GM19043 (cell line): ENCODE data around the gene CCT7.

ENCODE experiments used
- ATAC-seq: cut with Tn5 transposase; IDR thresholded peaks from one replicate; pipeline ENCODE4 v1.9.1; 2021; ENCODE audit warnings: low read depth; ENCODE audit not compliant: unreplicated experiment

CCT7 gene

GRCh38 chr2:73266061-73266901, 32.2 kb downstream of the CCT7 start:
- no peak for ATAC-seq

GRCh38 chr2:73267008-73267407, 32.9 kb downstream of the CCT7 start:
- no peak for ATAC-seq

GRCh38 chr2:73268366-73268829, 34.3 kb downstream of the CCT7 start:
- no peak for ATAC-seq

- ATAC-seq = peak; percentile 83
These were observed 35.0 kb downstream of the CCT7 start for GRCh38 chr2:73268830-73269685.

- ATAC-seq = peak; percentile 8
These were observed 35.8 kb downstream of the CCT7 start for GRCh38 chr2:73269686-73270465.

GRCh38 chr2:73272270-73272669, 38.2 kb downstream of the CCT7 start:
- ATAC-seq = no peak

GRCh38 chr2:73279852-73280251, 45.7 kb downstream of the CCT7 start:
- no peak for ATAC-seq

GRCh38 chr2:73281244-73281643, 47.1 kb downstream of the CCT7 start:
- no peak for ATAC-seq

GRCh38 chr2:73282924-73283544, 48.9 kb downstream of the CCT7 start:
- no peak for ATAC-seq

GRCh38 chr2:73283545-73284295, 49.6 kb downstream of the CCT7 start:
- peak; percentile 13 for ATAC-seq

GRCh38 chr2:73284296-73285158, 50.4 kb downstream of the CCT7 start, which contains the start of gene FBXO41:
FBXO41 (minus strand) TSS chr2:73284478; CDS start chr2:73269630, 14,848 bp downstream.
- peak; percentile 72 for ATAC-seq

- ATAC-seq = peak; percentile 51
These were observed 51.1 kb downstream of the CCT7 start for GRCh38 chr2:73285159-73285739.

- no peak for ATAC-seq
These were observed 52.1 kb downstream of the CCT7 start for GRCh38 chr2:73286134-73286655.

GRCh38 chr2:73289304-73289703, 55.2 kb downstream of the CCT7 start:
- no peak for ATAC-seq

- no peak for ATAC-seq
These were observed 56.1 kb downstream of the CCT7 start for GRCh38 chr2:73290049-73290839.

GRCh38 chr2:73291093-73291460, 57.0 kb downstream of the CCT7 start:
- no peak for ATAC-seq
